K562 (cell line): ENCODE data around the gene PTH2. TPM values are rescaled to one million over a fixed set of nuclear protein-coding genes. Genes with fewer than 3 reads are reported as not detected.

Experiments used
- BCOR ChIP-seq: fragments of 450-650 bp; IDR thresholded peaks from 2 replicates; pipeline ENCODE4 v1.6.1; 2016
- GATAD2A ChIP-seq: fragments of 450-650 bp; IDR thresholded peaks from 2 replicates; pipeline ENCODE4 v1.6.1; 2017
- LCOR ChIP-seq: sonication (generic); formaldehyde crosslinking; IDR thresholded peaks from 2 replicates; pipeline ENCODE4 v1.8.0; 2022; ENCODE audit warnings: mild to moderate bottlenecking, missing genetic modification reagents
- NCOR1 ChIP-seq: fragments of 450-650 bp; IDR thresholded peaks from 2 replicates; pipeline ENCODE4 v1.6.1; 2016; ENCODE audit warnings: mild to moderate bottlenecking, moderate library complexity
- POLR2G ChIP-seq: fragments of 200-400 bp; formaldehyde crosslinking; IDR thresholded peaks from 2 replicates; pipeline ENCODE4 v1.6.1; 2017; ENCODE audit warnings: low read depth, mild to moderate bottlenecking, antibody characterized with exemption, low read length, moderate library complexity
- POLR2H ChIP-seq: IDR thresholded peaks from 2 replicates; pipeline ENCODE4 v1.6.1; 2016; ENCODE audit warnings: missing genetic modification characterization, low read depth, mild to moderate bottlenecking, control low read depth, missing compliant biosample characterization, moderate library complexity
- PTRF ChIP-seq: fragments of 450-650 bp; IDR thresholded peaks from 2 replicates; pipeline ENCODE4 v1.6.1; 2016; ENCODE audit warnings: mild to moderate bottlenecking, missing genetic modification characterization, missing compliant biosample characterization
- SREBF1 ChIP-seq: fragments of 150-350 bp; IDR thresholded peaks from 2 replicates; pipeline ENCODE4 v1.6.1; 2014; ENCODE audit warnings: antibody characterized with exemption, low read depth, low read length, borderline replicate concordance
- TBL1XR1 ChIP-seq, 2 experiments: IDR thresholded peaks; 2 replicates each; pipeline ENCODE4 v1.6.1; 2012; ENCODE audit warnings: improper control_type of control experiment in 2 of 2, low read length in 2 of 2, mild to moderate bottlenecking in 1 of 2
- TEAD2 ChIP-seq: fragments of 450-650 bp; IDR thresholded peaks from 2 replicates; pipeline ENCODE4 v1.6.1; 2016; ENCODE audit warnings: missing genetic modification characterization, control low read depth, missing compliant biosample characterization
- ZNF23 ChIP-seq: fragments of 250-450 bp; sonication (Bioruptor Pico); IDR thresholded peaks from 2 replicates; pipeline ENCODE4 v1.4.0; 2020; ENCODE audit warnings: mild to moderate bottlenecking
- ZNF668 ChIP-seq: fragments of 250-450 bp; sonication (Bioruptor Pico); IDR thresholded peaks from 2 replicates; pipeline ENCODE4 v1.8.0; 2022; ENCODE audit warnings: mild to moderate bottlenecking, inconsistent platforms
- polyA plus RNA-seq, 8 experiments: library from polyadenylated mRNA; depleted of rRNA in 4 of 8; stranded (reverse) in 5 of 8; unstranded in 3 of 8; fragments of >200 nt; fragmentation: Nextera tagmentation in 2 of 8; fragmentation: Illumina TruSeq in 1 of 8; extraction: Ambion mirVana in 2 of 8; extraction: Trizol in 1 of 8; gene quantifications; 2 replicates each; pipeline versions ENCODE4 v1.2.1 to v1.2.3, GENCODE V29; 2011 to 2014; ENCODE audit warnings: inconsistent platforms in 1 of 8, missing spikeins in 1 of 8
- total RNA-seq, 7 experiments: library from RNA; depleted of rRNA in 6 of 7; stranded (reverse); fragments of >200 nt in 6 of 7; fragmentation: Illumina TruSeq in 2 of 7; extraction: Trizol in 2 of 7; gene quantifications; 2 replicates each; pipeline versions ENCODE4 v1.2.1 to v1.2.3, GENCODE V29; 2011 to 2021; ENCODE audit warnings: low replicate concordance in 1 of 7
- TF ChIP-seq, protein P1 (sequence below): fragments of 450-650 bp; IDR thresholded peaks from 2 replicates; pipeline ENCODE4 v1.6.1; 2016; ENCODE audit warnings: antibody characterized with exemption
- TF ChIP-seq, protein P2 (sequence below): fragments of 250-450 bp; sonication (Bioruptor Pico); IDR thresholded peaks from 2 replicates; pipeline ENCODE4 v1.8.0; 2021; ENCODE audit warnings: moderate library complexity, mild to moderate bottlenecking, inconsistent platforms
- TF ChIP-seq, protein P3 (sequence below), 2 experiments: IDR thresholded peaks in 1 of 2; conservative IDR thresholded peaks in 1 of 2; 2 replicates each; pipeline ENCODE4 v1.6.1; 2016; ENCODE audit warnings: low read depth in 2 of 2, mild to moderate bottlenecking in 1 of 2, missing compliant biosample characterization in 1 of 2, missing genetic modification characterization in 1 of 2, moderate library complexity in 1 of 2
- TF ChIP-seq, protein P4 (sequence below): fragments of 150-350 bp; IDR thresholded peaks from 2 replicates; pipeline ENCODE4 v1.6.1; 2014; ENCODE audit warnings: low read depth, mild to moderate bottlenecking, low read length, borderline replicate concordance
- TF ChIP-seq, protein P5 (sequence below): sonication (generic); formaldehyde crosslinking; IDR thresholded peaks from 2 replicates; pipeline ENCODE4 v1.8.0; 2022; ENCODE audit warnings: missing genetic modification reagents, mild to moderate bottlenecking, borderline replicate concordance

Gene PTH2
- total and polyA plus RNA-seq, 9 of the 15 experiments (the other 6 are each of a cell fraction or from before 2014, with no cell fraction given): 1.3 TPM; not detected in 8

- TF ChIP-seq POLR2H (no peak), ZNF668 (CRISPR knock-in tag) (no peak), POLR2G (no peak), TEAD2 (tag) (no peak), ZNF23 (CRISPR knock-in tag) (no peak), SREBF1 (no peak), GATAD2A (no peak), LCOR (CRISPR knock-in tag) (no peak), NCOR1 (no peak), TBL1XR1 (IDR thresholded peaks at IDR 0.05; ENCODE audit: low read length in 2 of 2) (no peak), PTRF (tag) (no peak), BCOR (peak; percentile 77)
- TF ChIP-seq, protein P1, sequence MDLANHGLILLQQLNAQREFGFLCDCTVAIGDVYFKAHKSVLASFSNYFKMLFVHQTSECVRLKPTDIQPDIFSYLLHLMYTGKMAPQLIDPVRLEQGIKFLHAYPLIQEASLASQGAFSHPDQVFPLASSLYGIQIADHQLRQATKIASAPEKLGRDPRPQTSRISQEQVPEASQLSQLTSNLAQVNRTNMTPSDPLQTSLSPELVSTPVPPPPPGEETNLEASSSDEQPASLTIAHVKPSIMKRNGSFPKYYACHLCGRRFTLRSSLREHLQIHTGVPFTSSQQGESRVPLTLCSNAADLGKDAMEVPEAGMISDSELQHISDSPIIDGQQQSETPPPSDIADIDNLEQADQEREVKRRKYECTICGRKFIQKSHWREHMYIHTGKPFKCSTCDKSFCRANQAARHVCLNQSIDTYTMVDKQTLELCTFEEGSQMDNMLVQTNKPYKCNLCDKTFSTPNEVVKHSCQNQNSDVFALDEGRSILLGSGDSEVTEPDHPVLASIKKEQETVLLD: 0 out of 2 replicates have a peak, but pooled peaks have one; percentile 70
- TF ChIP-seq, protein P2, sequence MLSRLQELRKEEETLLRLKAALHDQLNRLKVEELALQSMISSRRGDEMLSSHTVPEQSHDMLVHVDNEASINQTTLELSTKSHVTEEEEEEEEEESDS (CRISPR knock-in tag): no peak
- TF ChIP-seq, protein P3, sequence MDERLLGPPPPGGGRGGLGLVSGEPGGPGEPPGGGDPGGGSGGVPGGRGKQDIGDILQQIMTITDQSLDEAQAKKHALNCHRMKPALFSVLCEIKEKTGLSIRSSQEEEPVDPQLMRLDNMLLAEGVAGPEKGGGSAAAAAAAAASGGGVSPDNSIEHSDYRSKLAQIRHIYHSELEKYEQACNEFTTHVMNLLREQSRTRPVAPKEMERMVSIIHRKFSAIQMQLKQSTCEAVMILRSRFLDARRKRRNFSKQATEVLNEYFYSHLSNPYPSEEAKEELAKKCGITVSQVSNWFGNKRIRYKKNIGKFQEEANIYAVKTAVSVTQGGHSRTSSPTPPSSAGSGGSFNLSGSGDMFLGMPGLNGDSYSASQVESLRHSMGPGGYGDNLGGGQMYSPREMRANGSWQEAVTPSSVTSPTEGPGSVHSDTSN (CRISPR knock-in tag; IDR thresholded peaks at IDR 0.05; ENCODE audit: low read depth): no peak
- TF ChIP-seq, protein P3 (tag; conservative IDR thresholded peaks at IDR 0.05; ENCODE audit: low read depth): 0 out of 2 replicates have a peak, but pooled peaks have one; percentile 14
- TF ChIP-seq, protein P4, sequence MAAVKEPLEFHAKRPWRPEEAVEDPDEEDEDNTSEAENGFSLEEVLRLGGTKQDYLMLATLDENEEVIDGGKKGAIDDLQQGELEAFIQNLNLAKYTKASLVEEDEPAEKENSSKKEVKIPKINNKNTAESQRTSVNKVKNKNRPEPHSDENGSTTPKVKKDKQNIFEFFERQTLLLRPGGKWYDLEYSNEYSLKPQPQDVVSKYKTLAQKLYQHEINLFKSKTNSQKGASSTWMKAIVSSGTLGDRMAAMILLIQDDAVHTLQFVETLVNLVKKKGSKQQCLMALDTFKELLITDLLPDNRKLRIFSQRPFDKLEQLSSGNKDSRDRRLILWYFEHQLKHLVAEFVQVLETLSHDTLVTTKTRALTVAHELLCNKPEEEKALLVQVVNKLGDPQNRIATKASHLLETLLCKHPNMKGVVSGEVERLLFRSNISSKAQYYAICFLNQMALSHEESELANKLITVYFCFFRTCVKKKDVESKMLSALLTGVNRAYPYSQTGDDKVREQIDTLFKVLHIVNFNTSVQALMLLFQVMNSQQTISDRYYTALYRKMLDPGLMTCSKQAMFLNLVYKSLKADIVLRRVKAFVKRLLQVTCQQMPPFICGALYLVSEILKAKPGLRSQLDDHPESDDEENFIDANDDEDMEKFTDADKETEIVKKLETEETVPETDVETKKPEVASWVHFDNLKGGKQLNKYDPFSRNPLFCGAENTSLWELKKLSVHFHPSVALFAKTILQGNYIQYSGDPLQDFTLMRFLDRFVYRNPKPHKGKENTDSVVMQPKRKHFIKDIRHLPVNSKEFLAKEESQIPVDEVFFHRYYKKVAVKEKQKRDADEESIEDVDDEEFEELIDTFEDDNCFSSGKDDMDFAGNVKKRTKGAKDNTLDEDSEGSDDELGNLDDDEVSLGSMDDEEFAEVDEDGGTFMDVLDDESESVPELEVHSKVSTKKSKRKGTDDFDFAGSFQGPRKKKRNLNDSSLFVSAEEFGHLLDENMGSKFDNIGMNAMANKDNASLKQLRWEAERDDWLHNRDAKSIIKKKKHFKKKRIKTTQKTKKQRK: no peak
- TF ChIP-seq, protein P5, sequence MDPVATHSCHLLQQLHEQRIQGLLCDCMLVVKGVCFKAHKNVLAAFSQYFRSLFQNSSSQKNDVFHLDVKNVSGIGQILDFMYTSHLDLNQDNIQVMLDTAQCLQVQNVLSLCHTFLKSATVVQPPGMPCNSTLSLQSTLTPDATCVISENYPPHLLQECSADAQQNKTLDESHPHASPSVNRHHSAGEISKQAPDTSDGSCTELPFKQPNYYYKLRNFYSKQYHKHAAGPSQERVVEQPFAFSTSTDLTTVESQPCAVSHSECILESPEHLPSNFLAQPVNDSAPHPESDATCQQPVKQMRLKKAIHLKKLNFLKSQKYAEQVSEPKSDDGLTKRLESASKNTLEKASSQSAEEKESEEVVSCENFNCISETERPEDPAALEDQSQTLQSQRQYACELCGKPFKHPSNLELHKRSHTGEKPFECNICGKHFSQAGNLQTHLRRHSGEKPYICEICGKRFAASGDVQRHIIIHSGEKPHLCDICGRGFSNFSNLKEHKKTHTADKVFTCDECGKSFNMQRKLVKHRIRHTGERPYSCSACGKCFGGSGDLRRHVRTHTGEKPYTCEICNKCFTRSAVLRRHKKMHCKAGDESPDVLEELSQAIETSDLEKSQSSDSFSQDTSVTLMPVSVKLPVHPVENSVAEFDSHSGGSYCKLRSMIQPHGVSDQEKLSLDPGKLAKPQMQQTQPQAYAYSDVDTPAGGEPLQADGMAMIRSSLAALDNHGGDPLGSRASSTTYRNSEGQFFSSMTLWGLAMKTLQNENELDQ: 0 out of 2 replicates have a peak, but pooled peaks have one; percentile 38
Measured at GRCh38 chr19:49391581-49392399, 31.5 kb downstream of the PTH2 start (continued).
